GM23248 (cell line): ENCODE results near the gene EP400. TPM values are rescaled to one million over a fixed set of nuclear protein-coding genes. Genes with fewer than 3 reads are reported as not detected.

Experiments
- DNase-seq: peaks from one replicate; pipeline ENCODE4 v3.0.0-alpha.2; 2015
- H2AFZ ChIP-seq: fragments of 200-600 bp; sonication (generic); 2 replicates; pipeline ENCODE4 v1.6.1; 2016; ENCODE audit warnings: antibody characterized with exemption
- H3F3A ChIP-seq: fragments of 200-600 bp; sonication (generic); 2 replicates; pipeline ENCODE4 v1.6.1; 2016; ENCODE audit warnings: mild to moderate bottlenecking, antibody characterized with exemption, mixed run types; ENCODE audit not compliant: insufficient read depth
- H3K27ac ChIP-seq: fragments of 200-600 bp; sonication (generic); 2 replicates; pipeline ENCODE4 v1.5.1; 2016; ENCODE audit warnings: mild to moderate bottlenecking
- H3K27me3 ChIP-seq: fragments of 200-600 bp; sonication (generic); replicated peaks from 2 replicates; pipeline ENCODE4 v1.6.1; 2016; ENCODE audit warnings: mild to moderate bottlenecking; ENCODE audit not compliant: insufficient read depth
- H3K36me3 ChIP-seq: fragments of 200-600 bp; sonication (generic); 2 replicates; pipeline ENCODE4 v1.6.1; 2016; ENCODE audit warnings: low read depth, mild to moderate bottlenecking
- H3K4me1 ChIP-seq: fragments of 200-600 bp; sonication (generic); 2 replicates; pipeline ENCODE4 v1.6.1; 2016; ENCODE audit warnings: mild to moderate bottlenecking; ENCODE audit not compliant: insufficient read depth
- H3K4me2 ChIP-seq: fragments of 200-600 bp; sonication (generic); one replicate; pipeline ENCODE4 v1.6.1; 2016; ENCODE audit warnings: mild to moderate bottlenecking; ENCODE audit not compliant: unreplicated experiment
- H3K4me3 ChIP-seq: fragments of 200-600 bp; sonication (generic); 2 replicates; pipeline ENCODE4 v1.5.1; 2016; ENCODE audit warnings: mild to moderate bottlenecking
- H3K79me2 ChIP-seq: fragments of 200-600 bp; sonication (generic); 2 replicates; pipeline ENCODE4 v1.6.1; 2016; ENCODE audit warnings: mild to moderate bottlenecking; ENCODE audit not compliant: insufficient read depth
- H3K9ac ChIP-seq: fragments of 200-600 bp; sonication (generic); 2 replicates; pipeline ENCODE4 v1.6.1; 2016; ENCODE audit warnings: mild to moderate bottlenecking
- H3K9me2 ChIP-seq: fragments of 200-600 bp; sonication (generic); 2 replicates; pipeline ENCODE4 v1.6.1; 2016; ENCODE audit warnings: mixed run types, mild to moderate bottlenecking, moderate library complexity; ENCODE audit not compliant: insufficient read depth
- H3K9me3 ChIP-seq: fragments of 200-600 bp; sonication (generic); one replicate; pipeline ENCODE4 v1.6.1; 2017; ENCODE audit warnings: low read depth
- H4K20me1 ChIP-seq: fragments of 200-600 bp; sonication (generic); 2 replicates; pipeline ENCODE4 v1.6.0; 2016; ENCODE audit not compliant: insufficient read depth
- EZH2 ChIP-seq: fragments of 200-600 bp; sonication (generic); IDR thresholded peaks from 2 replicates; pipeline ENCODE4 v1.6.1; 2018; ENCODE audit warnings: antibody characterized with exemption, mild to moderate bottlenecking; ENCODE audit not compliant: insufficient read depth, poor library complexity, severe bottlenecking
- EZH2phosphoT487 ChIP-seq: fragments of 200-600 bp; sonication (generic); IDR thresholded peaks from 2 replicates; pipeline ENCODE4 v1.6.1; 2018; ENCODE audit warnings: antibody characterized with exemption, moderate library complexity, mild to moderate bottlenecking, low read depth; ENCODE audit not compliant: insufficient read depth
- WGBS, 2 experiments: methylation state at CpG; one replicate each; pipeline ENCODE4 v1.1.6; 2015 to 2017; ENCODE audit warnings: low lambda C conversion rate in 2 of 2, low coverage in 1 of 2; ENCODE audit errors: missing lambda C conversion rate in 2 of 2; 5-methylcytosine and 5-hydroxymethylcytosine counted together
- in situ Hi-C: fragments of 300-500 bp; cut with MboI; formaldehyde crosslinking; loops from 2 replicates; pipeline ENCODE4 v1.15.0; 2020
- polyA plus RNA-seq: library from polyadenylated mRNA; unstranded; fragments of >200 nt; fragmentation: Nextera tagmentation; extraction: Ambion mirVana; gene quantifications from 2 replicates; pipeline ENCODE4 v1.2.1, GENCODE V29; 2016
- total RNA-seq: library from RNA; depleted of rRNA; stranded (reverse); fragments of >200 nt; shearing (Covaris generic); gene quantifications from 2 replicates; pipeline ENCODE4 v1.2.3, GENCODE V29; 2014

Gene EP400
- total and polyA plus RNA-seq, 2 experiments from 2014 or later, result 8.6 to 9.4 TPM

DNA sequence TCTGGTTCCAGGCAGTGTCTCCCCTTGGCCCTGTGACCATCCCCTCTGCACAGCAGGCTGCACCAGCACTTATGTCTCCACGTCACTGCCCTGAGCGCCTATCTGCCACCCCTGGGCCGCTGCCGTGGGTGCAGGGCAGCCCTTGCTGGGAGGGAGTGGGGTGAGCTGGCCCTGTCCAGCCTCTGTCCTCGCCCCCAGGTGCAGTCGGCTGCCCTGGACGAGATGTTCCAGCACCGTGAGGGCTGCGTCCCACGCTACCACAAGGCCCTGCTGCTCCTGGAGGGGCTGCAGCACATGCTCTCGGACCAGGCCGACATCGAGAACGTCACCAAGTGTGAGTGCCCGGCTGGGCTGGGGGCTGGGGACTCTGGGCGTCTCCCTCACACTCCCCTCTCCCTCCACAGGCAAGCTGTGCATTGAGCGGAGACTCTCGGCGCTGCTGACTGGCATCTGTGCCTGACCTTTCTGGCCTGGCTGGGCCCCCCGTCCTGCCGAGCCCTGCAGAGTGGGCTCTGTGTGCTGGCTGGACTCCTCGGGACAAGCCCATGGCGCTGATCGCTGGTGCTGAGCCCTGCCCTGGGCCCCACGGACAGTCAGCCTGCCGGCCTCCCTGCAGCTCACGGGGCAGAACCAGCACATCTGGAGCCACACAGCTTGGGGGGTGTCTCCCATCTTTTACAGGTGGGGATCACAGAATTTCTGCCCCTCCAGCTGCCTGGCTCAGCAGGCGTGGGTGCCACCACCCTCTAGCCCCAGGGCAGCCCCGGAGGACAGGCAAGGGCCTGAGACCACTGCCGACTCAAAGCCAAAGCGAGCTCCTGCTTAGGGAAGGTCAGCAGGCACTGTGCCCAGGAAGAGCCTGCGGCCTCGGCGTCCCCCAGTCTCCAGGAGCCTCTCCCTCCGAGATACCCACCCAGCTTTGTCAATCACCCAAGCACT is 28.6 kb upstream of the EP400 start:
- 84 to 88% methylated on average over 29 to 35 of the region's 35 CpGs for whole genome bisulfite sequencing, 2 experiments
- H3K4me3 ChIP-seq, result no peak overlapping the region
- H3F3A ChIP-seq, result no peaks in the 10 kb centered on the region; the same call in 1 of the 2 replicates
- H4K20me1 ChIP-seq, result no peaks in the 10 kb centered on the region
- H3K4me1 ChIP-seq, result no peaks in the 10 kb centered on the region
- H3K9me3 ChIP-seq, result no peaks in the 10 kb centered on the region
- no peak overlapping the region for H3K4me2 ChIP-seq
- H3K79me2 ChIP-seq, result no peaks in the 10 kb centered on the region
- H3K9me2 ChIP-seq, result no peaks in the 10 kb centered on the region
- in situ Hi-C loops, result no loop called here
- H3K36me3 ChIP-seq, result peaks cover 2% of the 10 kb centered on the region; the same call in 1 of the 2 replicates
- no peak overlapping the region for H3K27ac ChIP-seq
- no peaks in the 10 kb centered on the region for H3K27me3 ChIP-seq
- no peak for TF ChIP-seq EZH2phosphoT487
- no peak for TF ChIP-seq EZH2
- no peak overlapping the region for H2AFZ ChIP-seq
- no peak overlapping the region for H3K9ac ChIP-seq
- DNase-seq, result no peak

GRCh38 chr12:131921866-131922769 is 27.6 kb upstream of the EP400 start:
- Histone ChIP-seq H3K9me3 (no peaks in the 10 kb centered on the region), H2AFZ (no peak overlapping the region), H3K4me3 (no peak overlapping the region), H3K36me3 (no peaks in the 10 kb centered on the region; the same call in 1 of the 2 replicates), H3K79me2 (no peaks in the 10 kb centered on the region), H3K27ac (no peak overlapping the region), H4K20me1 (no peaks in the 10 kb centered on the region), H3K4me1 (no peaks in the 10 kb centered on the region), H3K9me2 (no peaks in the 10 kb centered on the region), H3F3A (no peaks in the 10 kb centered on the region; the same call in 1 of the 2 replicates), H3K27me3 (no peaks in the 10 kb centered on the region), H3K4me2 (no peak overlapping the region), H3K9ac (no peak overlapping the region)
- TF ChIP-seq EZH2, result no peak
- no peak for TF ChIP-seq EZH2phosphoT487
- in situ Hi-C loops, result no loop called here
- DNase-seq, result no peak
- 79 to 81% methylated on average over 29 of the region's 29 CpGs for WGBS, 2 experiments

DNA sequence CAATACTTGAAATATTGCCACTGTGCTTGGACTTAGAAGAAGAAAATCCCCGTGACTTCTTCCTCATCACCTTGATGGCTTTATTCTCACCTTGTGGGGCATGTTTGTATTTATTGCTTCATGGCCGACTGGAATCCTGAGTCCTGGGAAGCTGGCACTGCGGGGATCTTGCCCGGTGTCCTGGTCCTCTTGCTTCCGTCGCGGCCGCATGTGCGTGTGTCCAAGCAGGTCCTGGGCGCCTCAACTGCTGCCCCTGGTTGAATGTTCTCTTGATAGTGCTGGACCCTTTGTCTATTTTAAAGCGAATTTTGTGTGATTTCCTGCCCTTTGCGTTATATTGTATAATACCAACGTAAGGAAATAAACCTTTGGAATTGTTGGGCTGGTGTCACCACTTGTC is 27.0 kb upstream of the EP400 start:
- Histone ChIP-seq H3K4me3 (no peak overlapping the region), H3K36me3 (no peaks in the 10 kb centered on the region; the same call in 1 of the 2 replicates), H3K27ac (no peak overlapping the region), H2AFZ (no peak overlapping the region), H4K20me1 (no peaks in the 10 kb centered on the region), H3K9me3 (no peaks in the 10 kb centered on the region), H3K79me2 (no peaks in the 10 kb centered on the region), H3K9ac (no peak overlapping the region), H3K4me2 (no peak overlapping the region), H3K27me3 (no peaks in the 10 kb centered on the region), H3K4me1 (no peaks in the 10 kb centered on the region), H3F3A (no peaks in the 10 kb centered on the region; the same call in 1 of the 2 replicates), H3K9me2 (no peaks in the 10 kb centered on the region)
- no peak for TF ChIP-seq EZH2phosphoT487
- TF ChIP-seq EZH2, result no peak
- no peak for DNase-seq
- WGBS, 2 experiments, result 89 to 93% methylated on average over 13 of the region's 13 CpGs
- in situ Hi-C loops, result no loop called here

- H3K4me2 ChIP-seq, result no peak overlapping the region
- no peaks in the 10 kb centered on the region for H3K79me2 ChIP-seq
- no peaks in the 10 kb centered on the region for H3K4me1 ChIP-seq
- no peaks in the 10 kb centered on the region for H4K20me1 ChIP-seq
- no peaks in the 10 kb centered on the region for H3K9me2 ChIP-seq
- H3K27me3 ChIP-seq, result no peaks in the 10 kb centered on the region
- H2AFZ ChIP-seq, result no peak overlapping the region
- H3K36me3 ChIP-seq, result no peaks in the 10 kb centered on the region; the same call in 1 of the 2 replicates
- H3F3A ChIP-seq, result no peaks in the 10 kb centered on the region; the same call in 1 of the 2 replicates
- H3K27ac ChIP-seq, result no peak overlapping the region
- H3K4me3 ChIP-seq, result no peak overlapping the region
- 72 to 75% methylated on average over 11 of the region's 11 CpGs for WGBS, 2 experiments
- DNase-seq, result no peak
- no peak for TF ChIP-seq EZH2
- TF ChIP-seq EZH2phosphoT487, result no peak
- no peaks in the 10 kb centered on the region for H3K9me3 ChIP-seq
- in situ Hi-C loops, result no loop called here
- no peak overlapping the region for H3K9ac ChIP-seq
Measured at GRCh38 chr12:131923260-131923659, 26.5 kb upstream of the EP400 start.
